DMS 273 treated with DMSO at 0.1 percent for 48 hours (cell line): Measurements from ENCODE around the gene PRDX1.

Experiments used
- DNase-seq: peaks from one replicate; lab custom pipeline; 2025; lab: John Stamatoyannopoulos, UW

PRDX1 gene

GRCh38 chr1:45521413-45522323, at the start of gene PRDX1:
Gene PRDX1 (minus strand): TSS chr1:45521884. CDS start chr1:45519043, 2,841 bp downstream.
- peak; percentile 88 for DNase-seq

GRCh38 chr1:45570631-45571030, 48.9 kb upstream of the PRDX1 start:
- no peak for DNase-seq

GRCh38 chr1:45569962-45570581, 48.4 kb upstream of the PRDX1 start:
- peak; percentile 47 for DNase-seq

GRCh38 chr1:45569571-45569961, 47.9 kb upstream of the PRDX1 start:
- no peak for DNase-seq

GRCh38 chr1:45568421-45568820, 46.7 kb upstream of the PRDX1 start:
- DNase-seq = no peak

- no peak for DNase-seq
Observed at GRCh38 chr1:45567911-45568310, 46.2 kb upstream of the PRDX1 start.

GRCh38 chr1:45566722-45567121, 45.0 kb upstream of the PRDX1 start:
- DNase-seq = no peak

GRCh38 chr1:45563843-45564242, 42.2 kb upstream of the PRDX1 start:
- no peak for DNase-seq

GRCh38 chr1:45557422-45557944, 35.8 kb upstream of the PRDX1 start:
- DNase-seq = peak; percentile 42

GRCh38 chr1:45554198-45554597, 32.5 kb upstream of the PRDX1 start:
- DNase-seq = no peak

- no peak for DNase-seq
Observed at GRCh38 chr1:45552331-45552730, 30.6 kb upstream of the PRDX1 start.

- no peak for DNase-seq
Observed at GRCh38 chr1:45551684-45552083, 30.0 kb upstream of the PRDX1 start.

- peak; percentile 85 for DNase-seq
Observed at GRCh38 chr1:45550401-45551351, 29.0 kb upstream of the PRDX1 start, which contains the start of gene AKR1A1. Gene AKR1A1 (plus strand): TSS chr1:45550826. CDS start chr1:45561795, 10,969 bp downstream.

- no peak for DNase-seq
Observed at GRCh38 chr1:45545553-45546310, 24.0 kb upstream of the PRDX1 start.

GRCh38 chr1:45545019-45545493, 23.4 kb upstream of the PRDX1 start:
- no peak for DNase-seq

- no peak for DNase-seq
Observed at GRCh38 chr1:45544530-45544929, 22.8 kb upstream of the PRDX1 start.

- DNase-seq = no peak
Observed at GRCh38 chr1:45543581-45544417, 22.1 kb upstream of the PRDX1 start.

GRCh38 chr1:45542591-45542990, 20.9 kb upstream of the PRDX1 start:
- no peak for DNase-seq

- no peak for DNase-seq
Observed at GRCh38 chr1:45541193-45541592, 19.5 kb upstream of the PRDX1 start.

- no peak for DNase-seq
Observed at GRCh38 chr1:45536886-45537285, 15.2 kb upstream of the PRDX1 start.
